ENCODE measurements around the gene PDGFC. TPM values are rescaled to one million over a fixed set of nuclear protein-coding genes. Genes with fewer than 3 reads are reported as not detected.

PDGFC gene
- total RNA-seq, 1 experiment from 2014 or later, result 9.8 TPM

DNA sequence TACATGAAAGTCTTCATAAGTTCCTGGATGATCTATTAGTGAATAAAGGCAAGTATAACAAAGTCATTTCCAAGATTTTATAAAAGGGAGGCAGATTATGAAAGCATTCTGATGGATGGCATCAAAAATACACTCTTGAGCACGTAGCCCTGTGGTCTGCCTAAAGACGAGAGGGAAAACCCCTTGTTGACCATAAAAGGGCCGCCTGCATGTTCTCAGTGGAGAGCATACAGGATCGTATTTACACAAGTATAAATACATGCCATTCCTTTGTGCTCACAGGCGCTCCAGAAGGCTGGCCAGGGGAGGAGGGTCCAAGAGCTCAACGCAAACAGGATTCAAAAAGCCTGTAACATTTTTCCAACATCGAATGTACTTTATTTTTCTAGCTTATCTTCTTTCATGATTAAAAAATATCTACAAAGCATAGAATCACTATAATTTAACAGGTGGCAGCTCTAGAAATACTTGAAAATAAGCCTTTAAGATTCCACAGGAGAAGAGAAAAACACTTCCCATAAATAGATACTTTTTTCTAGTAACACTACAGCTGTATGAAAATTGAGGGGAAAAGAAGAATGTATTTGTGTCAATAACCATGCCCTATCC is 29.6 kb downstream of the PDGFC start:
- H3K36me3 ChIP-seq (ENCODE audit: control insufficient read depth in 1 of 2, insufficient read depth in 2 of 2, low read length in 2 of 2), result no peaks in the 10 kb centered on the region
- no peak overlapping the region for H3K4me3 ChIP-seq (replicated peaks in 1 of 2; ENCODE audit: low read depth in 1 of 2, low read length in 2 of 2)
- no peak for TF ChIP-seq CEBPB (IDR thresholded peaks at IDR 0.05; ENCODE audit: low read depth)
- no peak for TF ChIP-seq POLR2A (IDR thresholded peaks at IDR 0.05; ENCODE audit: borderline replicate concordance, extremely low read depth, insufficient read depth, insufficient read length)
- no peak for TF ChIP-seq YY1 (IDR thresholded peaks at IDR 0.05; ENCODE audit: extremely low read depth, insufficient replicate concordance, low read depth, low read length)
- TF ChIP-seq ZFX (IDR thresholded peaks at IDR 0.05), result no peak
- TF ChIP-seq, protein P1, sequence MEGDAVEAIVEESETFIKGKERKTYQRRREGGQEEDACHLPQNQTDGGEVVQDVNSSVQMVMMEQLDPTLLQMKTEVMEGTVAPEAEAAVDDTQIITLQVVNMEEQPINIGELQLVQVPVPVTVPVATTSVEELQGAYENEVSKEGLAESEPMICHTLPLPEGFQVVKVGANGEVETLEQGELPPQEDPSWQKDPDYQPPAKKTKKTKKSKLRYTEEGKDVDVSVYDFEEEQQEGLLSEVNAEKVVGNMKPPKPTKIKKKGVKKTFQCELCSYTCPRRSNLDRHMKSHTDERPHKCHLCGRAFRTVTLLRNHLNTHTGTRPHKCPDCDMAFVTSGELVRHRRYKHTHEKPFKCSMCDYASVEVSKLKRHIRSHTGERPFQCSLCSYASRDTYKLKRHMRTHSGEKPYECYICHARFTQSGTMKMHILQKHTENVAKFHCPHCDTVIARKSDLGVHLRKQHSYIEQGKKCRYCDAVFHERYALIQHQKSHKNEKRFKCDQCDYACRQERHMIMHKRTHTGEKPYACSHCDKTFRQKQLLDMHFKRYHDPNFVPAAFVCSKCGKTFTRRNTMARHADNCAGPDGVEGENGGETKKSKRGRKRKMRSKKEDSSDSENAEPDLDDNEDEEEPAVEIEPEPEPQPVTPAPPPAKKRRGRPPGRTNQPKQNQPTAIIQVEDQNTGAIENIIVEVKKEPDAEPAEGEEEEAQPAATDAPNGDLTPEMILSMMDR (IDR thresholded peaks at IDR 0.05 in 2 of 3, conservative IDR thresholded peaks at IDR 0.05 in 1 of 3; ENCODE audit: borderline replicate concordance in 1 of 3, insufficient read depth in 1 of 3, low read depth in 2 of 3, low read length in 2 of 3), result no peak
- TF ChIP-seq, protein P2, sequence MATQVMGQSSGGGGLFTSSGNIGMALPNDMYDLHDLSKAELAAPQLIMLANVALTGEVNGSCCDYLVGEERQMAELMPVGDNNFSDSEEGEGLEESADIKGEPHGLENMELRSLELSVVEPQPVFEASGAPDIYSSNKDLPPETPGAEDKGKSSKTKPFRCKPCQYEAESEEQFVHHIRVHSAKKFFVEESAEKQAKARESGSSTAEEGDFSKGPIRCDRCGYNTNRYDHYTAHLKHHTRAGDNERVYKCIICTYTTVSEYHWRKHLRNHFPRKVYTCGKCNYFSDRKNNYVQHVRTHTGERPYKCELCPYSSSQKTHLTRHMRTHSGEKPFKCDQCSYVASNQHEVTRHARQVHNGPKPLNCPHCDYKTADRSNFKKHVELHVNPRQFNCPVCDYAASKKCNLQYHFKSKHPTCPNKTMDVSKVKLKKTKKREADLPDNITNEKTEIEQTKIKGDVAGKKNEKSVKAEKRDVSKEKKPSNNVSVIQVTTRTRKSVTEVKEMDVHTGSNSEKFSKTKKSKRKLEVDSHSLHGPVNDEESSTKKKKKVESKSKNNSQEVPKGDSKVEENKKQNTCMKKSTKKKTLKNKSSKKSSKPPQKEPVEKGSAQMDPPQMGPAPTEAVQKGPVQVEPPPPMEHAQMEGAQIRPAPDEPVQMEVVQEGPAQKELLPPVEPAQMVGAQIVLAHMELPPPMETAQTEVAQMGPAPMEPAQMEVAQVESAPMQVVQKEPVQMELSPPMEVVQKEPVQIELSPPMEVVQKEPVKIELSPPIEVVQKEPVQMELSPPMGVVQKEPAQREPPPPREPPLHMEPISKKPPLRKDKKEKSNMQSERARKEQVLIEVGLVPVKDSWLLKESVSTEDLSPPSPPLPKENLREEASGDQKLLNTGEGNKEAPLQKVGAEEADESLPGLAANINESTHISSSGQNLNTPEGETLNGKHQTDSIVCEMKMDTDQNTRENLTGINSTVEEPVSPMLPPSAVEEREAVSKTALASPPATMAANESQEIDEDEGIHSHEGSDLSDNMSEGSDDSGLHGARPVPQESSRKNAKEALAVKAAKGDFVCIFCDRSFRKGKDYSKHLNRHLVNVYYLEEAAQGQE (IDR thresholded peaks at IDR 0.05; ENCODE audit: low read depth), result no peak
- no peak for TF ChIP-seq EGR1 (IDR thresholded peaks at IDR 0.05; ENCODE audit: low read depth)
- TF ChIP-seq POLR2AphosphoS5 (IDR thresholded peaks at IDR 0.05; ENCODE audit: low read depth, low read length), result no peak
- TF ChIP-seq SIN3A (IDR thresholded peaks at IDR 0.05; ENCODE audit: low read depth), result no peak
- no peak for TF ChIP-seq JUND (IDR thresholded peaks at IDR 0.05)
- TF ChIP-seq, protein P3, sequence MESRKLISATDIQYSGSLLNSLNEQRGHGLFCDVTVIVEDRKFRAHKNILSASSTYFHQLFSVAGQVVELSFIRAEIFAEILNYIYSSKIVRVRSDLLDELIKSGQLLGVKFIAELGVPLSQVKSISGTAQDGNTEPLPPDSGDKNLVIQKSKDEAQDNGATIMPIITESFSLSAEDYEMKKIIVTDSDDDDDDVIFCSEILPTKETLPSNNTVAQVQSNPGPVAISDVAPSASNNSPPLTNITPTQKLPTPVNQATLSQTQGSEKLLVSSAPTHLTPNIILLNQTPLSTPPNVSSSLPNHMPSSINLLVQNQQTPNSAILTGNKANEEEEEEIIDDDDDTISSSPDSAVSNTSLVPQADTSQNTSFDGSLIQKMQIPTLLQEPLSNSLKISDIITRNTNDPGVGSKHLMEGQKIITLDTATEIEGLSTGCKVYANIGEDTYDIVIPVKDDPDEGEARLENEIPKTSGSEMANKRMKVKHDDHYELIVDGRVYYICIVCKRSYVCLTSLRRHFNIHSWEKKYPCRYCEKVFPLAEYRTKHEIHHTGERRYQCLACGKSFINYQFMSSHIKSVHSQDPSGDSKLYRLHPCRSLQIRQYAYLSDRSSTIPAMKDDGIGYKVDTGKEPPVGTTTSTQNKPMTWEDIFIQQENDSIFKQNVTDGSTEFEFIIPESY (IDR thresholded peaks at IDR 0.05; ENCODE audit: extremely low read depth, insufficient replicate concordance, low read length), result no peak
- TF ChIP-seq, protein P4, sequence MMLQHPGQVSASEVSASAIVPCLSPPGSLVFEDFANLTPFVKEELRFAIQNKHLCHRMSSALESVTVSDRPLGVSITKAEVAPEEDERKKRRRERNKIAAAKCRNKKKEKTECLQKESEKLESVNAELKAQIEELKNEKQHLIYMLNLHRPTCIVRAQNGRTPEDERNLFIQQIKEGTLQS (IDR thresholded peaks at IDR 0.05), result no peak
- no peak for TF ChIP-seq SP1 (IDR thresholded peaks at IDR 0.05; ENCODE audit: low read depth)
- TF ChIP-seq ZNF274 (IDR thresholded peaks at IDR 0.05; ENCODE audit: low read depth, low read length), result no peak
- no peak for TF ChIP-seq EZH2phosphoT487 (IDR thresholded peaks at IDR 0.05; ENCODE audit: borderline replicate concordance)
- no peak for TF ChIP-seq CBX3 (IDR thresholded peaks at IDR 0.05; ENCODE audit: low read depth)
- H3K27me3 ChIP-seq (ENCODE audit: insufficient read depth, low read length), result no peaks in the 10 kb centered on the region
- no peaks in the 10 kb centered on the region; the same call in 1 of the 2 replicates for H3K79me2 ChIP-seq (ENCODE audit: insufficient read depth, low read length)
- DNase-seq (ENCODE audit: low read depth, low spot score) (no peak), ATAC-seq (no peak)
- ChIA-PET CTCF (no interaction called here), POLR2A (no interaction called here), RAD21 (ENCODE audit: low non-redundant PET in 1 of 2, low total read pairs in 2 of 2, uncharacterized antibody in 2 of 2, unreplicated experiment in 2 of 2) (no interaction called here)
- H3K4me1 ChIP-seq (ENCODE audit: control insufficient read depth in 1 of 2, insufficient read depth in 2 of 2, low read length in 2 of 2), result peaks cover 9 to 18% of the 10 kb centered on the region in 2 experiments; a peak in 3 of 4 replicates
- H2AFZ ChIP-seq (ENCODE audit: low read depth, low read length, poor library complexity, severe bottlenecking), result no peak overlapping the region
- no peak overlapping the region for H3K9ac ChIP-seq (ENCODE audit: low read length)
- no peaks in the 10 kb centered on the region for H4K20me1 ChIP-seq (ENCODE audit: insufficient read depth)
- H3K9me3 ChIP-seq (ENCODE audit: control insufficient read depth in 1 of 2, insufficient read depth in 1 of 2, low read depth in 1 of 2, low read length in 2 of 2), result no peaks in the 10 kb centered on the region
- H3K9me2 ChIP-seq (ENCODE audit: insufficient read depth), result no peaks in the 10 kb centered on the region
- H3K4me2 ChIP-seq (ENCODE audit: low read length), result no peak overlapping the region
- no peak overlapping the region for H3K27ac ChIP-seq (ENCODE audit: low read depth, low read length)
- no TSS peak for BruUV-seq (replicated peaks)
- intact Hi-C loops (cut with micrococcal nuclease), result no loop called here
